Progenitor cell of endocrine pancreas (in vitro differentiated cells): ENCODE measurements around the gene KRTAP5-8. TPM values are rescaled to one million over a fixed set of nuclear protein-coding genes. Genes with fewer than 3 reads are reported as not detected.
A peak's percentile ranks its signal among the peaks of the same experiment; 100 is the strongest.
"Not testable (repeated sequence)": the region's sequence is repeated elsewhere in the genome, so short reads cannot be mapped to it uniquely, and the experiment has no call there.

Experiments
- DNase-seq: peaks from one replicate; pipeline ENCODE4 v3.0.0; 2021; ENCODE audit warnings: low spot score; ENCODE audit not compliant: unreplicated experiment
- H3K27ac Mint-ChIP-seq: 2 replicates; pipeline ENCODE4 v1.8.0; 2021; ENCODE audit warnings: mild to moderate bottlenecking, moderate library complexity, mixed read lengths
- H3K27me3 Mint-ChIP-seq: 2 replicates; pipeline ENCODE4 v1.8.0; 2021; ENCODE audit warnings: mixed read lengths
- H3K36me3 Mint-ChIP-seq: 2 replicates; pipeline ENCODE4 v1.8.0; 2022; ENCODE audit warnings: mixed read lengths; ENCODE audit not compliant: insufficient read depth
- H3K4me1 Mint-ChIP-seq: 2 replicates; pipeline ENCODE4 v1.8.0; 2021; ENCODE audit warnings: low read depth, mixed read lengths
- H3K4me3 Mint-ChIP-seq: 2 replicates; pipeline ENCODE4 v1.8.0; 2021; ENCODE audit warnings: low read depth, mild to moderate bottlenecking, moderate library complexity, mixed read lengths
- H3K9me3 Mint-ChIP-seq: 2 replicates; pipeline ENCODE4 v1.8.0; 2021; ENCODE audit warnings: low read depth, mixed read lengths
- total RNA-seq: library from RNA; stranded (reverse); gene quantifications from 2 replicates; pipeline ENCODE4 v1.2.1, GENCODE V29; 2021
- TF ChIP-seq, protein P1 (sequence below): fragments of 200-600 bp; sonication (generic); IDR thresholded peaks from one replicate; pipeline ENCODE4 v1.5.0; 2021; ENCODE audit warnings: antibody characterized with exemption, mild to moderate bottlenecking; ENCODE audit not compliant: unreplicated experiment

Gene KRTAP5-8
- total RNA-seq, 1 donor from 2014 or later = 0.24 TPM

DNA sequence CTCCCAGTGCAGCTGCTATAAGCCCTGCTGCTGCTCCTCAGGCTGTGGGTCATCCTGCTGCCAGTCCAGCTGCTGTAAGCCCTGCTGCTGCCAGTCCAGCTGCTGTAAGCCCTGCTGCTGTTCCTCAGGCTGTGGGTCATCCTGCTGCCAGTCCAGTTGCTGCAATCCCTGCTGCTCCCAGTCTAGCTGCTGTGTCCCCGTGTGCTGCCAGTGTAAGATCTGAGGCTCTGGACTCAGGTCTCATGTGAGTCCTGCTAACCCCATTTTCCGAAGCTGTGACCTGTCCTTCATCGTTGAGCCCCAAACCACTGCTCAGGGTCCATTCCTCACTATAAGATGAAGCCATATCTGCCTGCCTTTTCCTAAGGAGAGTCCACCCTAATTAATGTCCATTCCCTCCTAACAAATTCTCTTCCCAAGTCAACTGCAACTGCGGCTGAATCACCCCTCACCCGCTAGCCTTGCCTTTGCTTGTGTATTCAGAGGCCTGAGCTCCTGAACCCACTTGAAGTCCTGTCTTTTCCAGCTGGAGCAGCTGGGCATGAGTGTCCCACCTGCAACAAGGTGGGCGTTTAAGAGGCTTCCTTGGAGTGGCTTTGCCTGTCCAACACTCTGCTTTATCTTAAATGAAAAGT lies 10.1 kb upstream of the KRTAP5-8 start:
- DNase-seq = no peak
- H3K27ac Mint-ChIP-seq = no peak overlapping the region
- no peaks in the 10 kb centered on the region for H3K36me3 Mint-ChIP-seq
- TF ChIP-seq, protein P1, sequence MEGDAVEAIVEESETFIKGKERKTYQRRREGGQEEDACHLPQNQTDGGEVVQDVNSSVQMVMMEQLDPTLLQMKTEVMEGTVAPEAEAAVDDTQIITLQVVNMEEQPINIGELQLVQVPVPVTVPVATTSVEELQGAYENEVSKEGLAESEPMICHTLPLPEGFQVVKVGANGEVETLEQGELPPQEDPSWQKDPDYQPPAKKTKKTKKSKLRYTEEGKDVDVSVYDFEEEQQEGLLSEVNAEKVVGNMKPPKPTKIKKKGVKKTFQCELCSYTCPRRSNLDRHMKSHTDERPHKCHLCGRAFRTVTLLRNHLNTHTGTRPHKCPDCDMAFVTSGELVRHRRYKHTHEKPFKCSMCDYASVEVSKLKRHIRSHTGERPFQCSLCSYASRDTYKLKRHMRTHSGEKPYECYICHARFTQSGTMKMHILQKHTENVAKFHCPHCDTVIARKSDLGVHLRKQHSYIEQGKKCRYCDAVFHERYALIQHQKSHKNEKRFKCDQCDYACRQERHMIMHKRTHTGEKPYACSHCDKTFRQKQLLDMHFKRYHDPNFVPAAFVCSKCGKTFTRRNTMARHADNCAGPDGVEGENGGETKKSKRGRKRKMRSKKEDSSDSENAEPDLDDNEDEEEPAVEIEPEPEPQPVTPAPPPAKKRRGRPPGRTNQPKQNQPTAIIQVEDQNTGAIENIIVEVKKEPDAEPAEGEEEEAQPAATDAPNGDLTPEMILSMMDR = no peak
- H3K4me3 Mint-ChIP-seq = no peak overlapping the region
- H3K9me3 Mint-ChIP-seq = no peaks in the 10 kb centered on the region
- peaks cover 5% of the 10 kb centered on the region for H3K4me1 Mint-ChIP-seq
- no peaks in the 10 kb centered on the region for H3K27me3 Mint-ChIP-seq

GRCh38 chr11:71530602-71531001 lies 7.2 kb upstream of the KRTAP5-8 start:
- TF ChIP-seq, protein P1 = no peak
- H3K27me3 Mint-ChIP-seq = no peaks in the 10 kb centered on the region
- no peak overlapping the region for H3K4me3 Mint-ChIP-seq
- H3K4me1 Mint-ChIP-seq = peaks cover 18% of the 10 kb centered on the region
- H3K27ac Mint-ChIP-seq = no peak overlapping the region
- H3K9me3 Mint-ChIP-seq = no peaks in the 10 kb centered on the region
- no peak for DNase-seq
- no peaks in the 10 kb centered on the region for H3K36me3 Mint-ChIP-seq

- Mint-ChIP-seq H3K27me3 (no peaks in the 10 kb centered on the region), H3K4me3 (no peak overlapping the region), H3K36me3 (no peaks in the 10 kb centered on the region), H3K27ac (no peak overlapping the region), H3K4me1 (peaks cover 21% of the 10 kb centered on the region), H3K9me3 (no peaks in the 10 kb centered on the region)
- TF ChIP-seq, protein P1 = no peak
- DNase-seq = no peak
These were observed 5.7 kb upstream of the KRTAP5-8 start for GRCh38 chr11:71532036-71532610.

DNA sequence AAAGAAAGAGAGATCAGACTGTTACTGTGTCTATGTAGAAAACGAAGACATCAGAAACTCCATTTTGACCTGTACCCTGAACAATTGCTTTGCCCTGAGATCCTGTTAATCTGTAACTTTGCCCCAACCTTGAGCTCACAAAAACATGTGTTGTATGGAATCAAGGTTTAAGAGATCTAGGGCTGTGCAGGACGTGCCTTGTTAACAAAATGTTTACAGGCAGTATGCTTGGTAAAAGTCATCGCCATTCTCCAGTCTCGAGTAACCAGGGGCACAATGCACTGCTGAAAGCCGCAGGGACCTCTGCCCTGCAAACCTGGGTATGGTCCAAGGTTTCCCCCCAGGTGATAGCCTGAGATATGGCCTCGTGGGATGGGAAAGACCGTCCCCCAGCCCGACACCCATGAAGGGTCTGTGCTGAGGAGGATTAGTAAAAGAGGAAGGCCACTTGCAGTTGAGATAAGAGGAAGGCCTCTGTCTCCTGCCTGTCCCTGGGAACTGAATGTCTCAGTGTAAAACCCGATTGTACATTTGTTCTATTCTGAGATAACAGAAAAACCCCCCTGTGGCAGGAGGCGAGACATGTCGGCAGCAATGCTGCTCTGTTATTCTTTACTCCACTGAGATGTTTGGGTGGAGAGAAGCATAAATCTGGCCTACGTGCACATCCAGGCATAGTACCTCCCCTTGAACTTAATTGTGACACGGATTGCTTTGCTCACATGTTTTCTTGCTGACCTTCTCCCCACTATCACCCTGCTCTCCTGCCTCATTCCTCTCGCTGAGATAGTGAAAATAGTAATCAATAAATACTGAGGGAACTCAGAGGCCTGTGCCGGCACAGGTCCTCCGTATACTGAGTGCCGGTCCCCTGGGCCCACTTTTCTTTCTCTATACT lies 2.9 kb upstream of the KRTAP5-8 start:
- H3K27me3 Mint-ChIP-seq, H3K9me3 Mint-ChIP-seq, H3K36me3 Mint-ChIP-seq, DNase-seq: not testable (repeated sequence)
- H3K4me1 Mint-ChIP-seq = peaks cover 17% of the 10 kb centered on the region
- peak overlapping the region; percentile 89 for H3K27ac Mint-ChIP-seq
- H3K4me3 Mint-ChIP-seq = peak overlapping the region; percentile 47

DNA sequence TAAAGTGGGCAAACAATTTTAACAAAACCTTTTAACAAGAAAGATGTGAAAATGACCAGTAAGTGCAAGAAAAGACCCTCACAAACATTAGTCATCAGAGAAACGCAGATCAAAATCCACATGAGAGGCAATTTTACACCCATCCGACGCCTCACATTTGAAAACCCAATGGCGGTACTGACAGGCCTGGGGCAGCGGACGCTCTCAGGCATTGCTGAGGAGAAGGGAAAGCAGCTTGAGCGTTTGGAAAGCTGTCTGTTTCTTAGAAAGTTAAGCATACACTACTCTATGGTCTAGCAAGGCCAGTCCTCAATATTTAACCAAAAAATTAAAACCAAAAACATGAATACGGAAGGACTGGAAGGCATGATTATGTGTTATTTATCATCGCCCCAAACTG lies 2.0 kb upstream of the KRTAP5-8 start:
- Mint-ChIP-seq H3K27me3 (no peaks in the 10 kb centered on the region), H3K9me3 (peaks cover 3% of the 10 kb centered on the region), H3K27ac (no peak overlapping the region), H3K36me3 (no peaks in the 10 kb centered on the region), H3K4me3 (no peak overlapping the region), H3K4me1 (peaks cover 17% of the 10 kb centered on the region)
- TF ChIP-seq, protein P1 = no peak
- no peak for DNase-seq
